PC-3 (cell line): ENCODE data around the gene FGD4.

Source experiments
- EZH2 ChIP-seq: fragments of 300-600 bp; sonication (generic); IDR thresholded peaks from one replicate; pipeline ENCODE4 v1.6.1; 2017; ENCODE audit warnings: antibody characterized with exemption, mild to moderate bottlenecking, low read length; ENCODE audit not compliant: unreplicated experiment
- EZH2phosphoT487 ChIP-seq: fragments of 300-600 bp; sonication (generic); IDR thresholded peaks from 2 replicates; pipeline ENCODE4 v1.6.1; 2018; ENCODE audit warnings: mild to moderate bottlenecking, antibody characterized with exemption, low read length, borderline replicate concordance
- TF ChIP-seq, protein P1 (sequence below): fragments of 300-600 bp; sonication (generic); conservative IDR thresholded peaks from 2 replicates; pipeline ENCODE4 v1.5.1; 2017; ENCODE audit warnings: antibody characterized with exemption, low read depth, mild to moderate bottlenecking, low read length

DNA sequence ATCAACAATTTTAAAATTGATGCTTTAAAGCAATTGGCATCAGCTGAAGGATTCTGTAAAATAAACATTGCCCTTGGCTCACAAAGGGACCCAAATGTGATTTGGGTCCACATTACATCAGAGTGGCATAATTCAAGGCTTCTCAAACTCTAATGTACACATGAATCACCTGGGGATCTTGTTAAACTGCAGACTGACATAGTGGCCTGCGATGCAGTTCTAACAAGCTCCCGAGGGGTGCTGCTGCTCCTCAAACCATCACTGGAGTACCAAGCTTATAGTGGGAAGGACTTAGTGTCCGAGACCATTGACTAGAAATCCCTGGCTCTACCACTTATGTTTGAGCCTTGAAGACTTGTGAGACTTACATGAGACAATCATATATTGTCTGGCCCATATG is 247.9 kb downstream of the FGD4 start:
- TF ChIP-seq, protein P1, sequence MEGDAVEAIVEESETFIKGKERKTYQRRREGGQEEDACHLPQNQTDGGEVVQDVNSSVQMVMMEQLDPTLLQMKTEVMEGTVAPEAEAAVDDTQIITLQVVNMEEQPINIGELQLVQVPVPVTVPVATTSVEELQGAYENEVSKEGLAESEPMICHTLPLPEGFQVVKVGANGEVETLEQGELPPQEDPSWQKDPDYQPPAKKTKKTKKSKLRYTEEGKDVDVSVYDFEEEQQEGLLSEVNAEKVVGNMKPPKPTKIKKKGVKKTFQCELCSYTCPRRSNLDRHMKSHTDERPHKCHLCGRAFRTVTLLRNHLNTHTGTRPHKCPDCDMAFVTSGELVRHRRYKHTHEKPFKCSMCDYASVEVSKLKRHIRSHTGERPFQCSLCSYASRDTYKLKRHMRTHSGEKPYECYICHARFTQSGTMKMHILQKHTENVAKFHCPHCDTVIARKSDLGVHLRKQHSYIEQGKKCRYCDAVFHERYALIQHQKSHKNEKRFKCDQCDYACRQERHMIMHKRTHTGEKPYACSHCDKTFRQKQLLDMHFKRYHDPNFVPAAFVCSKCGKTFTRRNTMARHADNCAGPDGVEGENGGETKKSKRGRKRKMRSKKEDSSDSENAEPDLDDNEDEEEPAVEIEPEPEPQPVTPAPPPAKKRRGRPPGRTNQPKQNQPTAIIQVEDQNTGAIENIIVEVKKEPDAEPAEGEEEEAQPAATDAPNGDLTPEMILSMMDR, result no peak
- no peak for TF ChIP-seq EZH2
- no peak for TF ChIP-seq EZH2phosphoT487
